OCI-LY7 (cell line): ENCODE results near the gene CACNA1D. TPM values are rescaled to one million over a fixed set of nuclear protein-coding genes. Genes with fewer than 3 reads are reported as not detected.

Source experiments
- BruUV-seq: library from RNA; stranded (reverse); fragments of 400-500 nt; replicated peaks from 2 replicates; lab custom pipeline; 2021; lab: Mats Ljungman, UMichigan
- CTCF ChIA-PET: fragments of 300-600 bp; sonication (Branson Sonifier 250); formaldehyde crosslinking; loops from one replicate; lab custom pipeline; 2022; ENCODE audit warnings: antibody characterized with exemption; ENCODE audit not compliant: unreplicated experiment; lab: Charles Lee
- POLR2A ChIA-PET: fragments of 300-600 bp; sonication (Branson Sonifier 250); formaldehyde crosslinking; loops from one replicate; lab custom pipeline; 2022; ENCODE audit warnings: antibody characterized with exemption; lab: Charles Lee
- DNase-seq: peaks from one replicate; pipeline ENCODE4 v3.0.0-alpha.2; 2015; ENCODE audit warnings: low spot score
- H2AFZ ChIP-seq: fragments of 200-600 bp; sonication (generic), shearing (Covaris generic); 2 replicates; pipeline ENCODE4 v1.6.1; 2014; ENCODE audit warnings: mild to moderate bottlenecking, antibody characterized with exemption, low read length, moderate library complexity
- H3K27ac ChIP-seq: fragments of 200-600 bp; sonication (generic); 2 replicates; pipeline ENCODE4 v1.5.1; 2014; ENCODE audit warnings: mixed run types, low read depth, mild to moderate bottlenecking, moderate library complexity, low read length, inconsistent platforms; ENCODE audit not compliant: poor library complexity, severe bottlenecking
- H3K36me3 ChIP-seq: fragments of 200-600 bp; sonication (generic); 2 replicates; pipeline ENCODE4 v1.6.1; 2014; ENCODE audit warnings: mild to moderate bottlenecking, antibody characterized with exemption, low read length, moderate library complexity, mixed read lengths; ENCODE audit not compliant: insufficient read depth
- H3K4me1 ChIP-seq: fragments of 200-600 bp; sonication (generic); 2 replicates; pipeline ENCODE4 v1.5.1; 2014; ENCODE audit warnings: mild to moderate bottlenecking, low read length; ENCODE audit not compliant: insufficient read depth, poor library complexity, severe bottlenecking
- H3K4me2 ChIP-seq: fragments of 200-600 bp; sonication (generic); 2 replicates; pipeline ENCODE4 v1.6.1; 2014; ENCODE audit warnings: mild to moderate bottlenecking, low read length
- H3K4me3 ChIP-seq: fragments of 200-600 bp; sonication (generic); 2 replicates; pipeline ENCODE4 v1.5.1; 2014; ENCODE audit warnings: mild to moderate bottlenecking, low read depth, low read length; ENCODE audit not compliant: poor library complexity, severe bottlenecking
- H3K79me2 ChIP-seq: fragments of 200-600 bp; sonication (generic); 2 replicates; pipeline ENCODE4 v1.6.1; 2016; ENCODE audit warnings: low read depth, mild to moderate bottlenecking, low read length, moderate library complexity, mixed read lengths; ENCODE audit not compliant: insufficient read depth
- H3K9me2 ChIP-seq: fragments of 200-600 bp; sonication (generic); 2 replicates; pipeline ENCODE4 v1.6.1; 2016; ENCODE audit warnings: mild to moderate bottlenecking, low read length, mixed read lengths; ENCODE audit not compliant: insufficient read depth
- H3K9me3 ChIP-seq: fragments of 200-600 bp; sonication (generic); 2 replicates; pipeline ENCODE4 v1.6.1; 2014; ENCODE audit warnings: mild to moderate bottlenecking, mixed run types, low read length, mixed read lengths
- H4K20me1 ChIP-seq: fragments of 200-600 bp; sonication (generic); 2 replicates; pipeline ENCODE4 v1.6.1; 2014; ENCODE audit warnings: mild to moderate bottlenecking, antibody characterized with exemption, low read length, moderate library complexity, mixed read lengths; ENCODE audit not compliant: insufficient read depth
- CTCF ChIP-seq: fragments of 200-600 bp; sonication (generic); conservative IDR thresholded peaks from 2 replicates; pipeline ENCODE4 v1.5.1; 2014; ENCODE audit warnings: mild to moderate bottlenecking, antibody characterized with exemption, low read length, moderate library complexity, mixed read lengths
- EZH2phosphoT487 ChIP-seq: fragments of 200-600 bp; sonication (generic); IDR thresholded peaks from 2 replicates; pipeline ENCODE4 v1.6.1; 2018; ENCODE audit warnings: low read depth, borderline replicate concordance, mild to moderate bottlenecking, mixed run types, antibody characterized with exemption, low read length, moderate library complexity, mixed read lengths
- intact Hi-C: fragments of 100-400 bp; cut with micrococcal nuclease; formaldehyde crosslinking; loops from one replicate; pipeline ENCODE4 v1.10.0; 2022; ENCODE audit not compliant: unreplicated experiment
- total RNA-seq, 2 experiments: library from RNA; depleted of rRNA in 1 of 2; stranded (reverse); fragments of >200 nt in 1 of 2; shearing (Covaris generic) in 1 of 2; gene quantifications; 2 replicates each; pipeline ENCODE4 v1.2.3, GENCODE V29; 2014 to 2022

Gene CACNA1D
- total RNA-seq, 2 experiments from 2014 or later: 0.42 TPM; not detected in 1

DNA sequence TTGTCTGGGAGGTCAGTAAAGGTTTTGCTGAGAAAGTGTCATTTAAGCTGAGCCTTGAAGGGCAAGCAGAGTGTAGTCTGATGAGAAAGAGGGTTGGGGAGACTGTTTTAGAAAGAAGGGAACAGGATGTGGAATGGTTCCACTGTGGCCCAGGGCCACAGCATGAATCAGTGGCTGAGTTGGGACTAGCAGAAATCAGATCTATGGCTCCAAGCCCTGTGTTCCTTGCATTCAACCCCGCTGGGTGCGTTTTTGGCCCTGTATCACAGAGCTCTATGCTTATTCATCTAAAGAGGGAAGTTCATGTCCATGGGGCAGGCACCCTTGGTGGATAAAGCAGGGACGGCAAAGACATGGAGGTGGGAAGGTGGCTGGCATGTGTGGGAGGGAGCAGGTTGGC lies 151.3 kb downstream of the CACNA1D start:
- no peak overlapping the region for H3K4me2 ChIP-seq
- no peak for DNase-seq
- H3K9me2 ChIP-seq: no peaks in the 10 kb centered on the region
- H3K79me2 ChIP-seq: no peaks in the 10 kb centered on the region
- TF ChIP-seq EZH2phosphoT487 (no peak), CTCF (no peak)
- H4K20me1 ChIP-seq: no peaks in the 10 kb centered on the region
- no TSS peak for BruUV-seq
- H2AFZ ChIP-seq: no peak overlapping the region
- H3K4me3 ChIP-seq: no peak overlapping the region
- H3K4me1 ChIP-seq: no peaks in the 10 kb centered on the region
- POLR2A ChIA-PET: no interaction called here
- intact Hi-C loops: no loop called here
- CTCF ChIA-PET: no interaction called here
- no peaks in the 10 kb centered on the region for H3K9me3 ChIP-seq
- H3K27ac ChIP-seq: no peak overlapping the region
- H3K36me3 ChIP-seq: no peaks in the 10 kb centered on the region

- Histone ChIP-seq H3K9me3 (no peaks in the 10 kb centered on the region), H3K79me2 (no peaks in the 10 kb centered on the region), H3K4me3 (no peak overlapping the region), H2AFZ (no peak overlapping the region), H3K4me2 (no peak overlapping the region), H3K4me1 (no peaks in the 10 kb centered on the region), H3K27ac (no peak overlapping the region), H3K36me3 (no peaks in the 10 kb centered on the region), H3K9me2 (no peaks in the 10 kb centered on the region), H4K20me1 (no peaks in the 10 kb centered on the region)
- no TSS peak for BruUV-seq
- intact Hi-C loops: no loop called here
- no peak for DNase-seq
- ChIA-PET POLR2A (no interaction called here), CTCF (no interaction called here)
- TF ChIP-seq EZH2phosphoT487 (no peak), CTCF (no peak)
Observed at GRCh38 chr3:53646723-53647122, 152.3 kb downstream of the CACNA1D start.

DNA sequence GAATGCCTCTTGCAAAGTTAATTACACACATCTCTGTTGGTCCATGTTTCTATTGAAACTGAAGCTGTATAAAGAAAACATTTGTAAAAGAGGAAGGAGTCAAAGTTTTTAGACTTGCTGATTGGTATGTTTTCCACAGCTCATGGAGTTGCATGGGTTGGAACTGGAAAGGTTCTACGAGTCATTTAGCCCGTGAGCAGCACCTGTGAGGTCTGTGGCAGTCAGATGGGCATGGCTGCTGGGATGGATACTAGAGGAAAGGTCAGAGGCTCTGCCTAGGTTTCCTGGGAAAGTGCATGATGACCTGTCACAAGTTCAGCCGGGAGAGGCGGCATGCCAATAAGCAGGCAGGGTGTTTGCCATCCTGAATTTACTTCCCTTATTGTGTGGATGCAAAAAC lies 155.4 kb downstream of the CACNA1D start:
- POLR2A ChIA-PET: no interaction called here

More for the DNA sequence above, 155.4 kb downstream of the CACNA1D start:
- Histone ChIP-seq H3K4me3 (no peak overlapping the region), H3K27ac (no peak overlapping the region), H3K4me1 (no peaks in the 10 kb centered on the region), H3K79me2 (no peaks in the 10 kb centered on the region), H2AFZ (no peak overlapping the region), H3K36me3 (no peaks in the 10 kb centered on the region), H4K20me1 (no peaks in the 10 kb centered on the region), H3K9me3 (no peaks in the 10 kb centered on the region), H3K9me2 (no peaks in the 10 kb centered on the region), H3K4me2 (no peak overlapping the region)
- intact Hi-C loops: no loop called here
- BruUV-seq: no TSS peak
- TF ChIP-seq CTCF (no peak), EZH2phosphoT487 (no peak)
- DNase-seq: no peak
- CTCF ChIA-PET: no interaction called here
